H1 (cell line): ENCODE measurements around the gene IL36RN. TPM values are rescaled to one million over a fixed set of nuclear protein-coding genes. Genes with fewer than 3 reads are reported as not detected.

Source experiments
- CREB1 ChIP-seq: IDR thresholded peaks from 2 replicates; pipeline ENCODE4 v1.6.1; 2012; ENCODE audit warnings: inconsistent platforms
- EP300 ChIP-seq, 2 experiments: IDR thresholded peaks; 1 replicate in 1 of 2; 2 replicates in 1 of 2; pipeline ENCODE4 v1.6.1; 2011 to 2012; ENCODE audit warnings: low read depth in 2 of 2, low read length in 2 of 2, mild to moderate bottlenecking in 2 of 2, borderline replicate concordance in 1 of 2, inconsistent platforms in 1 of 2, moderate library complexity in 1 of 2
- TAF1 ChIP-seq: IDR thresholded peaks from 2 replicates; pipeline ENCODE4 v1.6.1; 2011; ENCODE audit warnings: mild to moderate bottlenecking, low read depth, low read length
- polyA plus RNA-seq, 7 experiments: library from polyadenylated mRNA; depleted of rRNA in 3 of 7; stranded (reverse) in 5 of 7; unstranded in 2 of 7; fragments of >200 nt in 5 of 7; fragments of 200-250 nt in 2 of 7; gene quantifications; 1 replicate in 5 of 7; 2 replicates in 1 of 7; 4 replicates in 1 of 7; pipeline versions ENCODE4 v1.2.1 to v1.2.3, GENCODE V29; 2011 to 2013; ENCODE audit warnings: missing spikeins in 2 of 7, mixed read lengths in 2 of 7
- total RNA-seq: library from RNA; stranded (reverse); fragmentation: NEBNext Ultra II Directional; extraction: Animal tissue kit (Norgen Biotek cat#: 25700); gene quantifications from 2 replicates; pipeline ENCODE4 v1.2.1, GENCODE V29; 2021

IL36RN gene
- total and polyA plus RNA-seq, 2 of the 8 experiments (the other 6 are each of a cell fraction or from before 2014, with no cell fraction given), result not detected

- TF ChIP-seq EP300 (IDR thresholded peaks at IDR 0.05; ENCODE audit: borderline replicate concordance in 1 of 2, low read depth in 2 of 2, low read length in 2 of 2), result no peak
- TF ChIP-seq CREB1, result no peak
- TF ChIP-seq TAF1, result no peak
Measured at GRCh38 chr2:113105047-113105785, 46.2 kb downstream of the IL36RN start (continued).
